Loucy (cell line): ENCODE results near the gene SSH2.

Experiments used
- H2AFZ ChIP-seq: fragments of 200-600 bp; sonication (generic); 2 replicates; pipeline ENCODE4 v1.6.0; 2016; ENCODE audit warnings: antibody characterized with exemption, mild to moderate bottlenecking, low read length, moderate library complexity
- H3F3A ChIP-seq: fragments of 200-600 bp; 2 replicates; pipeline ENCODE4 v1.6.0; 2016; ENCODE audit warnings: antibody characterized with exemption, low read depth, mild to moderate bottlenecking
- H3K27me3 ChIP-seq: fragments of 200-600 bp; sonication (generic); 2 replicates; pipeline ENCODE4 v1.6.1; 2014; ENCODE audit warnings: low read length, mild to moderate bottlenecking; ENCODE audit not compliant: insufficient read depth, poor library complexity, severe bottlenecking
- H3K36me3 ChIP-seq: fragments of 200-600 bp; sonication (generic); 2 replicates; pipeline ENCODE4 v1.6.1; 2016; ENCODE audit warnings: low read length; ENCODE audit not compliant: insufficient read depth
- H3K4me1 ChIP-seq: fragments of 200-600 bp; sonication (generic); 2 replicates; pipeline ENCODE4 v1.5.1; 2014; ENCODE audit warnings: low read length, mild to moderate bottlenecking; ENCODE audit not compliant: insufficient read depth, poor library complexity, severe bottlenecking
- H3K4me2 ChIP-seq: fragments of 200-600 bp; sonication (generic); 2 replicates; pipeline ENCODE4 v1.6.0; 2014; ENCODE audit warnings: antibody characterized with exemption, low read length, low read depth, mild to moderate bottlenecking; ENCODE audit not compliant: poor library complexity, severe bottlenecking
- H3K4me3 ChIP-seq: fragments of 200-600 bp; sonication (generic); 2 replicates; pipeline ENCODE4 v1.5.1; 2014; ENCODE audit warnings: low read length, mild to moderate bottlenecking, mixed read lengths; ENCODE audit not compliant: poor library complexity, severe bottlenecking
- H3K79me2 ChIP-seq: fragments of 200-600 bp; sonication (generic); 2 replicates; pipeline ENCODE4 v1.6.1; 2014; ENCODE audit warnings: low read length; ENCODE audit not compliant: insufficient read depth
- H3K9ac ChIP-seq: fragments of 200-600 bp; sonication (generic); 2 replicates; pipeline ENCODE4 v1.6.0; 2014; ENCODE audit warnings: mild to moderate bottlenecking, low read depth, low read length, moderate library complexity; ENCODE audit not compliant: poor library complexity, severe bottlenecking
- H3K9me2 ChIP-seq: fragments of 200-600 bp; sonication (generic); replicated peaks from 2 replicates; pipeline ENCODE4 v1.6.1; 2016; ENCODE audit warnings: low read depth, low read length, mixed read lengths
- H3K9me3 ChIP-seq: fragments of 200-600 bp; sonication (generic); 2 replicates; pipeline ENCODE4 v1.6.1; 2014; ENCODE audit warnings: mild to moderate bottlenecking, antibody characterized with exemption, low read length, low read depth; ENCODE audit not compliant: insufficient read depth
- H4K20me1 ChIP-seq: fragments of 200-600 bp; sonication (generic); 2 replicates; pipeline ENCODE4 v1.6.0; 2014; ENCODE audit warnings: antibody characterized with exemption, low read length, mild to moderate bottlenecking; ENCODE audit not compliant: insufficient read depth, poor library complexity, severe bottlenecking
- EZH2phosphoT487 ChIP-seq: fragments of 200-600 bp; IDR thresholded peaks from 2 replicates; pipeline ENCODE4 v1.6.1; 2018; ENCODE audit warnings: antibody characterized with exemption, mild to moderate bottlenecking, moderate library complexity, borderline replicate concordance
- TF ChIP-seq, protein P1 (sequence below): fragments of 200-600 bp; sonication (generic); conservative IDR thresholded peaks from 2 replicates; pipeline ENCODE4 v1.5.1; 2014; ENCODE audit warnings: mild to moderate bottlenecking, antibody characterized with exemption, low read length

SSH2 gene

DNA sequence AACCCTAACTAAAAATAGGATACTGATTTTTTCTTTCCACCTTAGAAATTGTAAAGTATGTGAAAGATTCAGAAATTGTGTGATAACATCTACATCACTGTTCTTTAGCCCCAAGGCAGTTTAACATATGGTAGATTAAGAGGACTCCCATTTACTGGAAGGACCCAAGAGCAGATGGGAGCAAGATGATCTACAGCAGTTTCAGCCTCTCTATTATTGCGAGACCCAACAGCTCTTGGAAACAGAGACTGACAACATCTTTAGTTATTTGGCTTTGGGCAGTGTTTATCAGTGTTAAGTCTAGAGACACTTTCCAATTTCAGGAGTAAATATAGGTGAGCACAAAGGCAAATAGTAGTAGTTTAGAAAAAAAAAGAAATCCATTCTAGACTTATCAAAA is 182.4 kb downstream of the SSH2 start:
- Histone ChIP-seq H3F3A (no peaks in the 10 kb centered on the region), H3K9ac (no peak overlapping the region), H3K79me2 (peaks cover 47% of the 10 kb centered on the region), H3K9me2 (no peaks in the 10 kb centered on the region), H4K20me1 (no peaks in the 10 kb centered on the region), H3K4me2 (no peak overlapping the region), H3K9me3 (no peaks in the 10 kb centered on the region), H3K36me3 (no peaks in the 10 kb centered on the region), H2AFZ (no peak overlapping the region), H3K4me3 (no peak overlapping the region), H3K4me1 (no peaks in the 10 kb centered on the region), H3K27me3 (no peaks in the 10 kb centered on the region)
- TF ChIP-seq EZH2phosphoT487: no peak
- TF ChIP-seq, protein P1, sequence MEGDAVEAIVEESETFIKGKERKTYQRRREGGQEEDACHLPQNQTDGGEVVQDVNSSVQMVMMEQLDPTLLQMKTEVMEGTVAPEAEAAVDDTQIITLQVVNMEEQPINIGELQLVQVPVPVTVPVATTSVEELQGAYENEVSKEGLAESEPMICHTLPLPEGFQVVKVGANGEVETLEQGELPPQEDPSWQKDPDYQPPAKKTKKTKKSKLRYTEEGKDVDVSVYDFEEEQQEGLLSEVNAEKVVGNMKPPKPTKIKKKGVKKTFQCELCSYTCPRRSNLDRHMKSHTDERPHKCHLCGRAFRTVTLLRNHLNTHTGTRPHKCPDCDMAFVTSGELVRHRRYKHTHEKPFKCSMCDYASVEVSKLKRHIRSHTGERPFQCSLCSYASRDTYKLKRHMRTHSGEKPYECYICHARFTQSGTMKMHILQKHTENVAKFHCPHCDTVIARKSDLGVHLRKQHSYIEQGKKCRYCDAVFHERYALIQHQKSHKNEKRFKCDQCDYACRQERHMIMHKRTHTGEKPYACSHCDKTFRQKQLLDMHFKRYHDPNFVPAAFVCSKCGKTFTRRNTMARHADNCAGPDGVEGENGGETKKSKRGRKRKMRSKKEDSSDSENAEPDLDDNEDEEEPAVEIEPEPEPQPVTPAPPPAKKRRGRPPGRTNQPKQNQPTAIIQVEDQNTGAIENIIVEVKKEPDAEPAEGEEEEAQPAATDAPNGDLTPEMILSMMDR: no peak

DNA sequence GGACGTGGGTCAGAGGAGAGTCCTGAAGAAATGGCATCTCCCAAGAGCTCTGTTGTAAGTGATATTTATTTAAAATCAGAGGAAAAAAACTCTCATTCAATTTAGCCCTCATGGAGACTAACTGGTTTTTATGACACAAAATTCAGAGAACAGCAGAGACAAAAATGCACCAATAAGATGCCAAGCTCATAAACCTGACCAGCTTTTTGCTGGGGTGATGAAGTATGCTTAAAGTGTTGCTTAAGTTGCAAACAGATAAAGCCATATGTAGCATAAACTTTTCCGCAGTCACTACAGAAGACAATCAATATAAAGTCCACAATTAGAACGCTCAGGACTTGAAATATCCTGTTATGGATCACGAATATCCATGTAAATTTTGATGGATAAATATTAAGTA is 183.4 kb downstream of the SSH2 start:
- Histone ChIP-seq H3K9ac (no peak overlapping the region), H3K9me2 (no peaks in the 10 kb centered on the region), H4K20me1 (no peaks in the 10 kb centered on the region), H3K36me3 (no peaks in the 10 kb centered on the region), H3K4me3 (no peak overlapping the region), H3K9me3 (no peaks in the 10 kb centered on the region), H3F3A (no peaks in the 10 kb centered on the region), H3K27me3 (no peaks in the 10 kb centered on the region), H3K4me2 (no peak overlapping the region), H3K4me1 (no peaks in the 10 kb centered on the region), H3K79me2 (peaks cover 47% of the 10 kb centered on the region), H2AFZ (no peak overlapping the region)
- TF ChIP-seq, protein P1: no peak

DNA sequence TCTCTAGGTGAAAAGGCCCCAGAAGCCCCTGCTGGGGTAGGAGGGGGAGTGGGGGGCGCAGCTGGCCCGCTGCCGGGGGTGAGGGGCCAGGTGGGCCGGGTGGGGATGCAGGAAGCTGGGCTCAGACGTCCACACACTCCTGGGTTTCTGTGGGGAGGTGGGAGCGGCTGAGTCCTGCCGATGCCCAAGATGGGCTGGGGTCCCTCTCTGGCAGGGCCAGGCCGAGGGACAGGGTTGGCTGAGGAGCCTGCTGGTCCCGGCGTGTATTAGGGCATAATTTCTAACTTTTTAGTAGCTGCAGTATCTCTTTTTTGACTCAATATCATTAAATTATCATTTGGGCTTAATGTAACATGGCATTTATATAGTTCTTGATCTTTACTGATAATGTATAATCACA is 185.9 kb downstream of the SSH2 start:
- H3K9ac ChIP-seq: no peak overlapping the region
- TF ChIP-seq EZH2phosphoT487: no peak
- TF ChIP-seq, protein P1: no peak
- H3K4me1 ChIP-seq: peaks cover 11% of the 10 kb centered on the region
- no peaks in the 10 kb centered on the region; the same call in 1 of the 2 replicates for H3F3A ChIP-seq
- H3K36me3 ChIP-seq: no peaks in the 10 kb centered on the region
- H4K20me1 ChIP-seq: no peaks in the 10 kb centered on the region
- H3K79me2 ChIP-seq: peaks cover 44% of the 10 kb centered on the region
- H3K9me2 ChIP-seq: no peaks in the 10 kb centered on the region
- no peak overlapping the region for H3K4me3 ChIP-seq
- H3K27me3 ChIP-seq: no peaks in the 10 kb centered on the region
- no peaks in the 10 kb centered on the region for H3K9me3 ChIP-seq
- no peak overlapping the region for H3K4me2 ChIP-seq
- H2AFZ ChIP-seq: no peak overlapping the region
